Hematopoietic multipotent progenitor cell treated with erythropoietin and hydrocortisone succinate and interleukin-3 and kit ligand, for 8 days (in vitro differentiated cells): ENCODE measurements around the gene SCUBE1.

ENCODE experiments used
- DNase-seq: peaks from one replicate; pipeline ENCODE4 v3.0.0-alpha.2; 2015

The SCUBE1 gene

DNA sequence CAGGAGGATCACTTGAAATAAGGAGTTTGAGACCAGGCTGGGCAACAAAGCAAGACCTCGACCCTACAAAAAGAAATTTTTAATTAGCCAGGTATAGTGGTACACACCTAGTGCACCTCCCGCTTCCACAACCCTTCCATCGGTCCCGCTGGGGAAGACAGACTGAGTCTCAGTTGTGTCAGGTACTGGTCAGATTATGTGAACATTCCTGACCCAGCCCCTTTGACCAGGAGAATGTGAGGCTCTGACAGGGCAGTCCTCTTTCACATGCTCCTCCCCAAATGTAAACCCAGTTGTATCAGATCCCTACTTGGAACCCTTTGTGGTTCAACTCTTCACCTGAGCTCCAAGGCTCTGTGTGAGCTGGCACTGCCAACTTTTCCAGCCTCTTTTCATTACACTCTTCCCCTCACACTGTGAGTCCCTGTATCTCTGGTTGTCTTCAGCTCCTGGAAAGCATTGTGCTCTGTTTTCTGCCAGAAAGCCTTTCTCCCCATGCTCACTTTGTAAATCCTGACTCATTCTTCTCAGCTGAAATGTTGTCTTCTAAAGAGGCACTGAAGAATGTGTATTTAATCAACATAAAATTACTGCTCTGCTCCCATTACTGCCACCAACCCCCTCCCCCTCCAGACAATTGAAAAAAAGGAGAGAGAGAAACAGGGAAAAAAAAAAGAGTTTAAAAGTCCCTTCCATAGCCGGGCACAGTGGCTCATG is 154.2 kb downstream of the SCUBE1 start:
- DNase-seq: no peak

DNA sequence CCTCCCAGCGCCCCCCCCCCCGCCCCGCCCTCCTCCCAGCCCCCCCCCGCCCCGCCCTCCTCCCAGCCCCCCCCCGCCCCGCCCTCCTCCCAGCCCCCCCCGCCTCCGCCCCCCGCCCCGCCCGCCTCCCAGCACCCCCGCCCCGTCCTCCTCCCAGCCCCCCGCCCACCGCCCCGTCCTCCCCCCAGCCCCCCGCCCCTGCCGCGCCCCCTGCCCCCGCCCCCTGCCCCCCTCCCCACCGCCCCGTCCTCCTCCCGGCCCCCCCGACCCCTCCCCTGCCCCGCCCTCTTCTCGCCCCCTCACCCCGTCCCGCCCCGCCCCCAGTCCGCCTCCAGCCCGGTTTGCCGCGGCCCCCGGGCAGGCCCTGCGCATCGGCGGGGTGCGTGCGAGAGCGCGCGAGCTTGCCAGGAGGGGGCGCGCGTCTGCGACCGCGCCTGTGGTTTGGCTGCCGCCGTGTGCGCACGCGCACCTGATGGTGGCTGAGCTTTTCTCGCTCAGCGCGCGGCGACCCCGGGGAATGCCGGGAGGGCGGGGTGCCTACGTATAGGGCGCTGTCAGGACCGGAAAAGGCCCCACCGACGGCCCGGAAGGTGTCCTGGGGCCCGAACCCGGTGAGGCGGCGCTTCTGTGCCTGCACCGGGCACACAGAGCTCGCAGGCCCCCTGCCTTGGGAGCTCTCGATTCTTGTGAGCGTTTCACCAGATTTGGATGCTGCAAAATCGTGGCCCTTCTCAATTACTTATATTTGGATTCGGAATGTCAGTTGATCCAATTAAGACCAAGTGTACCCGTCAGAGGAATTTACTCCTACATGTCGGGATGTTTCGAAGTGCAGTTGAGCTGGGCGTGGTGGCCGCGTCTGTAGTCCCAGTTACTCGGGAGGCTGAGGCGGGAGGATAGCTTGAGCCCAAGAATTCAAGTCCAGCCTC is 155.7 kb downstream of the SCUBE1 start:
- DNase-seq: peak; percentile 95

GRCh38 chr22:43186272-43187170 is 156.7 kb downstream of the SCUBE1 start, which contains the start of gene TTLL12:
TTLL12 (minus strand) TSS chr22:43187134; CDS start chr22:43187069, 65 bp downstream.
- DNase-seq: peak; percentile 43

GRCh38 chr22:43185860-43186261 is 157.3 kb downstream of the SCUBE1 start:
- DNase-seq: peak; percentile 54

- peak; percentile 95 for DNase-seq
Observed at GRCh38 chr22:43183496-43184277, 159.5 kb downstream of the SCUBE1 start.

GRCh38 chr22:43182726-43183125 is 160.4 kb downstream of the SCUBE1 start:
- DNase-seq: no peak

DNA sequence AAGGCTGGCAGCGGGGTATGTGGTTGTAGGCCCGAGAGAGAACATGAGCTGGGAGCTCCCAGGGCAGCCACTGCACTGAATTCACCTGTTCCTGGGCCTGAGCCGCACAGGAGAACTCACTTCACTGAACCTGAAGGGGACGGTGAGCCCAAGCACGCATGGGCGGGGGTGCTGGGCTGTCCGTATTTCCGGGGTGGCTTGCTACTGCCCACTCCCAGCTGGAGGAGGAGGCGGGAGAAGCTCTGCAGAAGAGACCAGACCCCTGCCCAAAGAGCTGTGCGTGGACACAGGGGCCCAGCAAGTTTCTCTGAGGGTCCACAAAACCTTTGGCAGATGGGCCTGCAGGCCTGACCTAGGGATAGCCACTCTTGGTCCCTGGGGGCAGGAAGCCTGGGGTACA is 161.1 kb downstream of the SCUBE1 start:
- no peak for DNase-seq

DNA sequence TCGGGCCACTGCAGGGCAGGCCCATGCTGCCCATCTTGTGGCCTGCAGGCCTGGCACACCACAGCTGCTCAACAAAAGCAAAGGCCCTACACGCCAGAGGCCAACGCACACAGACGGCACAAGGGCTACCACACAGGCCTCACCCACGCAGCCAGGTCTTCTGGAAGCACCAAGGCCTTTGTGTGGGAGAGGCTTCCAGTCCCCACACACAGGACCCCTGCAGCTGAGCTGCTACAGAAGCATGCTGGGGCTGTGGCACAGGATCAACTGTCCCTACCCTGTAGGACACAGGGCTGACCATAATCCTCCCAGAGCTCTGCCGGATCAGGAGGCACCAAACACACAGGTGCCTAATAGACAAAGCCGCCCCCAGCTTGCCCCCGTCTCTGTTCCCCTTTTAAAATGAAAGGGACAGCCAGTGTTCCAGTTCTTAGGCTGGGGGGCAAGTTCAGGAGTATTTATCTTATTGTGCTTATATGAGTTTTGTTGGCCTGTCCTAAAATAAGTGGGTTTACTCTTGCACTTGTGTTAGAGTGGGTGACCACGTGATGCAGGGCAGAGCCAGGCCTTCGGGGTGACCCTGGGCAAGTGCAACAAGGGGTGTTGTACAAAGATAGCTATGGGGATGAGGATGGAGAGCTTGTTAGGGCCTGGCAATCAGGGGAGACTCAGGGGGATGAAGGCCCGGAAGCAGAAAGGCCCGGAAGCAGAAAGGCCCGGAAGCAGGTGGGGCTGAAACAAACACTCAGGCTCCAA is 161.7 kb downstream of the SCUBE1 start:
- DNase-seq: no peak

- no peak for DNase-seq
Observed at GRCh38 chr22:43180670-43181069, 162.5 kb downstream of the SCUBE1 start.

DNA sequence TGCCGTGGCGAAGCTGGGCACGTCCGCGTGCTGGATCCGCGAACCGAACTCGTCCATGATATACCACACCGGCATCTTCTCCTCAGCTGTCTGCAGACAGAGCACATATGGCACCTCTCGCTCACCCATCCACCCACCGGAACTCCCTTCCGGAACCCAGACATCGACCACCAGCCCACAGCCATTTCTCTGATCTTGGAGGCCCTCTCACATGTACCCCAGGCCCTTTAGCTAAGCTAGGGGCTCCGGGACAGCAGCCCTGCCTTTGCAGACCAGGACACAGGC is 163.3 kb downstream of the SCUBE1 start:
- no peak for DNase-seq

DNA sequence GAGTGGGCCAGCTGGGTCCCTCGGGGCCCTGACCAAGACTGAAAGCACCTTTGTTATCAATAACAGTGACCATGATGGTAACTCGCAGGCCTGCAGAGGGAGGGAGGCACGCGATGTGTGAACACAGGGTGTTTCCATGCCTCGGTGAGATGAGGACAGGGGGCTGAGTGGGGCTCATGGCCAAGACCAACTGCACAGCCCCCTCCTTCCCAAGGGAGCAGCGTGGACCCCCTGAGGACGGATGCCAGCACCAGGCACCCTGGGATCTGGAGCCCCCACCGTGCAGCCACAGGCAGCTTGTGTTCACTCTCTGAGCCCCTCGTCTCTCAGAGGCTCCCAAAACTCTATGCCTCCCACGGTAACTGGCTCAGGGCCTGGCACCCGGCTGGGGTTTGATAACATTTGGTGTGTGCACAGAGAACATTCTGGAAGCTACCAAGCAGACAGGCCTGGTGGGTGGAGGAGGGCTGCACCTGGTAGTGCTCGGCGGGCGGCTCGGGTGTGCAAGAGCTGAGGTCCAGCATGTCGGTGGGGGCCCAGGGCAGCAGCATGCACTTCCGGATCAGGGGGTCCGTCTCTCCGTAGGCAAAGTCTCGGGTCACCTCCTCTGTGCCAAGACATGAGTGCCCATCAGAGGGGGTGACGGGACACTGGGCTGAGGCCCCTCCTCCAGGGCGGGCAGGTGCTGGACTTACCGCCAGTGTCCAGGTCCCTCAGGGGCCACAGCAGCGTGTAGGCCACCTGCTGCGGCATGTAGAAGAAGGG is 163.8 kb downstream of the SCUBE1 start:
- DNase-seq: no peak

- DNase-seq: no peak
Observed at GRCh38 chr22:43177479-43177878, 165.7 kb downstream of the SCUBE1 start.

DNA sequence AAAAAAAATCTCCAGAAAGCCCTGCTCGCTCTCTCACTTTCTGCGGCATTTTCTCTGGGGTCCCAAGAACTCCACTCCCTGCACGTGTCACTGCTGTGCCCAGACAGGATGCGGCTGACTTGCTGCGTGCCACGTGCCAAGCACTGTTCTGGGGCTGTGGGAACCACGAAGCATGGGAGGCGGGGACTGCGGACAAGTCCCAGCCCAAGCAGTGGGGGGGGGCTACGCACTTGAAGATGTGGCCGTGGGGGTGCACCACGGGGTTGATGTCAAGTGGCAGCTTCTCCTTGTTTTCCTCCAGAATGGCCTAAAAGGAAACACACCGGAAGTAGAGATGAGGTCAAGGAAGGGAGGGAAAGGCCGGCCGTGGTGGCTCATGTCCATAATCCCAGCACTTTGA is 167.1 kb downstream of the SCUBE1 start:
- DNase-seq: no peak

DNA sequence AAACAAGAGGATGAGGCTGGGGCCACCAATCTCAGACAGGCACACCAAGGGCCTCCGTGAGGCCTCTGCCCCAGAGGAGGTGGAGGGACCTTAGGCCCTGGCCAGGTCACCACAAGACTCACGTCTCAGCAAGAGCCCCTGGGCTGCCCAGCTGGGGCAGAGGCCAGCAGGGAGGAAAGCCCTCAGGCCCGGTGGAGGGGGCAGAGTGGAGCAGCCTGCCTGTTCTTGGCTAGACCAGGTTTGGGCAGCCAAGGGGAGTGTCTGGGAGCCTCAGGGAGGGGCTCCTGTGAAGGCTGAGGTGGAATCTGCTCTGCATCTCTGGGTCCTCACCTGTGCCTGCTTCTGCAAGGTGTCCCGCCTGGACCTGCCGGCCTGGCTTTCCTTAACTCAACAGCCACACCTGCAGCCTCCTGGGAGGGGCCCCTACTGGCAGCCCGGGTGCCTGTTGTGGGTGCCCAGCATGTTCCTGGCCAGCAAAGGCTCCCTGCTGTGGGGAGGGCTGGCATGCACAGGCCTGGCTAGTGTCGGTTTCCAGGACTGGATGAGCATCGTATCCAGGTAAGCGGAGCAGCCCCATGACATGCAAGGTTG is 168.1 kb downstream of the SCUBE1 start:
- no peak for DNase-seq

DNA sequence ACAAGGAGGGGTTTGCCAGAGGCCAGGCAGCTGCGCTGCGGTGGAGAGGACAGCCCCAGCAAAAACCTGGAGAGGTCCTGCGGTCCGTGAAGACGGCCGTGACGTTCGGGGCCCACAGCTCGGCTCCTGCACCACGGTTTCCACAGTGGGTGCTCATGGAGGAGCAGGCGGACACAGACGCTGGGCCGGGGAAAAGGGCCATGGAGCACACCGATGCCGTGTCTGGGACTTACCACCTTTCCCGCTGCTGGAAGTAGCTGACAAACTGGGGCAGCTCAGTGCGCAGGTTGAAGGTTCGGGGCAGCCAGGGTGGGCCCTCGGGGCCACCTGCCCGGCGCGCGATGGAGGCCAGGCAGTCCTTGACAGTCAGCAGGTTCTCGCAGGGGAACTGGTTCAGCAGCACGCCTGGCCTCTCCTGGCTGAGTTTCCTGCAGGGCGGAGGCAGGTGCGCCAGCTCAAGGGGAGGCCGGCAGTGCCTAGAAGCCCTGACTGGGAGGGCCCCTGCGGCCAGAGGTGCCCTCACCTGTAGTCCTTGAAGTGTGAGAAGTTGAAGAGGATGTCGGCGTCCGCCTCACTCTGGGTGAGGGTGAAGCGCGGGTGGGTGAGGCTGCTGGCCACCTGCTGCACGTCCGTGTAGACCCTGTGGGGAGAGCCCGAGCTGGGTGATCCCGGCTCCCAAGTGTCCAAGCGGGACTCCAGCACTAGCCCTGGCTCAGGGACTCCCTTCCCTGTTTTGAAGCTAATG is 169.0 kb downstream of the SCUBE1 start:
- no peak for DNase-seq

- no peak for DNase-seq
Observed at GRCh38 chr22:43173566-43173965, 169.6 kb downstream of the SCUBE1 start.

DNA sequence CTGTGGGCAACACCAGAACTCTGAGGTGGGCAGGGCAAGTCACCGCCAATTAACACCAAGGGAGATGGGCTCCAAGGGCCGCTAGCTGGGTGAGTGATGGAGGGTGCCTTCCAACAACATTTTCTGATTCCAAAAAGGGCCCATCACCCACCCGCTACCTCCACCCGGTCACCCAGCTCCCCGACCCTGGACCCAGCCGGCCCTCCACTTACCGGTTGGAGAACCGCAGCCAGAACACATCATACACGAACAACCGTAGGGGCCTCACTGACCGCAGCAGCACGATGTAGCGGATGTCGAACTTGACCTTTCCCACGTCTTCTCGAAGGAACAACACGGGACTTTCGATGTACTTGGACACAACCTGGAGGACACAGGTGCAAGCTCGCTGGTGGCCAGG is 171.0 kb downstream of the SCUBE1 start:
- DNase-seq: no peak

DNA sequence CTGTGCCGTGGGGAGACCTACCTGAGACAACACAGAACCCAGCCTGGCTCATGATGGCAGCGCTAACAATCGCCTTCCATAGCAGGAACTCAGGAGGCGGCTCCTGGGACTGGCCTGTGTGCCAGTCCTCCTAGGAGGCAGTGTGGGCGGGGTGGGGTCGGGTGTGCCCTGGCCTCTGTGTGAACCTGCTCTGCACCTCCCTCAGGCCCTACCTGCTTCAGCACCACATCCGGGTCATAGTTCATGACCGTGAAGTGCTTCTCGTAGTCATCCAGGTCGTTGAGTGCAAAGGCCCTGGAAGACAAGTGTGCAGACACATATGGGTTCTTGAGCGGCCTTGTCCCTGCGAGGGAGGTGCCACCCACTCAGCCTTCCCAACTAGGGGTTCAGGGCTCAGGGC is 171.6 kb downstream of the SCUBE1 start:
- no peak for DNase-seq

- DNase-seq: no peak
Observed at GRCh38 chr22:43171019-43171491, 172.1 kb downstream of the SCUBE1 start.

- DNase-seq: no peak
Observed at GRCh38 chr22:43170131-43170480, 173.1 kb downstream of the SCUBE1 start.
